K562 (cell line): ENCODE results near the gene HMGA1. TPM values are rescaled to one million over a fixed set of nuclear protein-coding genes. Genes with fewer than 3 reads are reported as not detected.
A peak's percentile ranks its signal among the peaks of the same experiment; 100 is the strongest.

ENCODE experiments used
- C11orf30 ChIP-seq: fragments of 450-650 bp; IDR thresholded peaks from 2 replicates; pipeline ENCODE4 v1.6.1; 2016; ENCODE audit warnings: low read depth, mild to moderate bottlenecking
- CREB1 ChIP-seq, 2 experiments: sonication (generic) in 1 of 2; formaldehyde crosslinking in 1 of 2; IDR thresholded peaks; 2 replicates each; pipeline versions ENCODE4 v1.6.1 to v1.8.0; 2012 to 2022; ENCODE audit warnings: inconsistent platforms in 1 of 2, mild to moderate bottlenecking in 1 of 2, missing genetic modification reagents in 1 of 2, moderate library complexity in 1 of 2
- CTCF ChIP-seq, 3 experiments: IDR thresholded peaks in 2 of 3; conservative IDR thresholded peaks in 1 of 3; 2 replicates each; pipeline ENCODE4 v1.5.1; 2011 to 2012; ENCODE audit warnings: low read length in 3 of 3, mild to moderate bottlenecking in 3 of 3, control low read depth in 2 of 3, improper control_type of control experiment in 1 of 3, inconsistent platforms in 1 of 3, low read depth in 1 of 3, mixed read lengths in 1 of 3, moderate library complexity in 1 of 3; ENCODE audit not compliant: insufficient read depth in 2 of 3
- FOSL1 ChIP-seq: fragments of 200-800 bp; sonication (Bioruptor generic); conservative IDR thresholded peaks from 2 replicates; pipeline ENCODE4 v1.6.1; 2016; ENCODE audit warnings: missing genetic modification characterization, missing compliant biosample characterization
- GTF2B ChIP-seq: IDR thresholded peaks from 2 replicates; pipeline ENCODE4 v1.6.1; 2011; ENCODE audit not compliant: insufficient read length; ENCODE audit errors: extremely low read depth
- HDAC1 ChIP-seq, 2 experiments: fragments of 450-650 bp; IDR thresholded peaks; 2 replicates each; pipeline ENCODE4 v1.6.1; 2016 to 2017; ENCODE audit warnings: inconsistent platforms in 1 of 2, mild to moderate bottlenecking in 1 of 2, moderate library complexity in 1 of 2
- HDAC3 ChIP-seq: fragments of 450-650 bp; IDR thresholded peaks from 2 replicates; pipeline ENCODE4 v1.6.1; 2018; ENCODE audit warnings: borderline replicate concordance, mild to moderate bottlenecking, moderate library complexity; ENCODE audit not compliant: partially characterized antibody
- HEY1 ChIP-seq: fragments of 250-450 bp; sonication (Bioruptor Pico); IDR thresholded peaks from 2 replicates; pipeline ENCODE4 v1.5.0; 2020; ENCODE audit warnings: mild to moderate bottlenecking, moderate library complexity, borderline replicate concordance
- HMG20B ChIP-seq: fragments of 250-450 bp; sonication (Bioruptor Pico); IDR thresholded peaks from 2 replicates; pipeline ENCODE4 v1.5.0; 2021; ENCODE audit warnings: mild to moderate bottlenecking
- IRF9 ChIP-seq: fragments of 450-650 bp; IDR thresholded peaks from 2 replicates; pipeline ENCODE4 v1.6.1; 2016; ENCODE audit warnings: missing biosample characterization, missing genetic modification characterization
- MEF2D ChIP-seq: conservative IDR thresholded peaks from 2 replicates; pipeline ENCODE4 v1.6.1; 2016; ENCODE audit warnings: low read depth, missing genetic modification characterization, missing compliant biosample characterization
- NFE2 ChIP-seq: IDR thresholded peaks from 2 replicates; pipeline ENCODE4 v1.6.1; 2014; ENCODE audit warnings: antibody characterized with exemption, low read depth
- NR2F6 ChIP-seq: fragments of 450-650 bp; formaldehyde crosslinking; IDR thresholded peaks from 2 replicates; pipeline ENCODE4 v1.4.0; 2020; ENCODE audit warnings: mild to moderate bottlenecking
- TEAD4 ChIP-seq, 2 experiments: sonication (generic) in 1 of 2; formaldehyde crosslinking in 1 of 2; IDR thresholded peaks; 2 replicates each; pipeline versions ENCODE4 v1.6.1 to v1.8.0; 2012 to 2022; ENCODE audit warnings: borderline replicate concordance in 1 of 2, inconsistent platforms in 1 of 2, low read length in 1 of 2, mild to moderate bottlenecking in 1 of 2, missing genetic modification reagents in 1 of 2
- WHSC1 ChIP-seq: IDR thresholded peaks from one replicate; pipeline ENCODE4 v1.6.1; 2012; ENCODE audit warnings: low read length, control low read depth, inconsistent platforms
- ZHX1 ChIP-seq: fragments of 150-350 bp; conservative IDR thresholded peaks from 2 replicates; pipeline ENCODE4 v1.6.1; 2014; ENCODE audit warnings: low read length
- ZKSCAN8 ChIP-seq: fragments of 200-800 bp; sonication (Bioruptor generic); IDR thresholded peaks from 2 replicates; pipeline ENCODE4 v1.6.1; 2016; ENCODE audit warnings: missing genetic modification characterization, missing compliant biosample characterization
- ZNF589 ChIP-seq: fragments of 200-800 bp; sonication (Bioruptor generic); IDR thresholded peaks from 2 replicates; pipeline ENCODE4 v1.6.1; 2016; ENCODE audit warnings: low read depth, missing genetic modification characterization, missing compliant biosample characterization
- polyA plus RNA-seq, 8 experiments: library from polyadenylated mRNA; depleted of rRNA in 4 of 8; stranded (reverse) in 5 of 8; unstranded in 3 of 8; fragments of >200 nt; fragmentation: Nextera tagmentation in 2 of 8; fragmentation: Illumina TruSeq in 1 of 8; extraction: Ambion mirVana in 2 of 8; extraction: Trizol in 1 of 8; gene quantifications; 2 replicates each; pipeline versions ENCODE4 v1.2.1 to v1.2.3, GENCODE V29; 2011 to 2014; ENCODE audit warnings: inconsistent platforms in 1 of 8, missing spikeins in 1 of 8
- total RNA-seq, 7 experiments: library from RNA; depleted of rRNA in 6 of 7; stranded (reverse); fragments of >200 nt in 6 of 7; fragmentation: Illumina TruSeq in 2 of 7; extraction: Trizol in 2 of 7; gene quantifications; 2 replicates each; pipeline versions ENCODE4 v1.2.1 to v1.2.3, GENCODE V29; 2011 to 2021; ENCODE audit warnings: low replicate concordance in 1 of 7

HMGA1 gene
- total and polyA plus RNA-seq, 9 of the 15 experiments (the other 6 are each of a cell fraction or from before 2014, with no cell fraction given): 27.8 to 1,947 (median 594) TPM

- no peak; the same call in none of the 2 replicates for TF ChIP-seq TEAD4 (IDR thresholded peaks at IDR 0.05; ENCODE audit: low read length)
- no peak for TF ChIP-seq TEAD4 (CRISPR knock-in tag; IDR thresholded peaks at IDR 0.05; ENCODE audit: borderline replicate concordance)
- TF ChIP-seq IRF9 (tag): no peak
- no peak for TF ChIP-seq HDAC3
- TF ChIP-seq C11orf30: no peak
- TF ChIP-seq HDAC1 (IDR thresholded peaks at IDR 0.05): peak in 1 of 2 experiments; percentile 73; a peak in 1 of 4 replicates
- TF ChIP-seq ZKSCAN8: no peak
- no peak for TF ChIP-seq ZNF589 (CRISPR knock-in tag)
- no peak for TF ChIP-seq NR2F6 (CRISPR knock-in tag)
- peak; percentile 83; the same call in 1 of the 2 replicates for TF ChIP-seq CREB1 (IDR thresholded peaks at IDR 0.05)
- TF ChIP-seq CREB1 (CRISPR knock-in tag; IDR thresholded peaks at IDR 0.05): 0 out of 2 replicates have a peak, but pooled peaks have one; percentile 43
- TF ChIP-seq MEF2D (tag): peak; percentile 63; the same call in 1 of the 2 replicates
- peak; percentile 49; the same call in 1 of the 2 replicates for TF ChIP-seq ZHX1
- no peak for TF ChIP-seq FOSL1 (tag)
- TF ChIP-seq GTF2B: peak; percentile 63
- TF ChIP-seq NFE2: no peak; the same call in 1 of the 2 replicates
- 0 out of 2 replicates have a peak, but pooled peaks have one; percentile 26 for TF ChIP-seq HMG20B (CRISPR knock-in tag)
- no peak for TF ChIP-seq WHSC1
- TF ChIP-seq HEY1: no peak
- TF ChIP-seq CTCF (IDR thresholded peaks at IDR 0.05 in 2 of 3, conservative IDR thresholded peaks at IDR 0.05 in 1 of 3; ENCODE audit: insufficient read depth in 2 of 3, low read depth in 1 of 3, low read length in 3 of 3): no peak
Measured at GRCh38 chr6:34236443-34237315, at the start of gene HMGA1 (continued).
